Esophagus squamous epithelium (tissue), 5 donors: ENCODE data around the gene DDX51. TPM values are rescaled to one million over a fixed set of nuclear protein-coding genes. Genes with fewer than 3 reads are reported as not detected.
"Not testable (repeated sequence)": the region's sequence is repeated elsewhere in the genome, so short reads cannot be mapped to it uniquely, and the experiment has no call there.

Experiments used
- DNase-seq: peaks from one replicate; lab custom pipeline; 2025; lab: John Stamatoyannopoulos, UW
- H3K27ac ChIP-seq, 4 donors: fragments of 200-600 bp; sonication (generic); one replicate each; pipeline ENCODE4 v1.5.1; 2016 to 2019; ENCODE audit warnings: mild to moderate bottlenecking in 1 of 4
- H3K27me3 ChIP-seq, 4 donors: fragments of 200-600 bp; sonication (generic); 1 replicate in 3 of 4; 2 replicates in 1 of 4; pipeline versions ENCODE4 v1.5.1 to v1.6.0; 2017 to 2021; ENCODE audit warnings: antibody characterized with exemption in 1 of 4
- H3K36me3 ChIP-seq, 3 donors: fragments of 200-600 bp; sonication (generic); one replicate each; pipeline ENCODE4 v1.5.1; 2016 to 2019
- H3K4me1 ChIP-seq, 3 donors: fragments of 200-600 bp; sonication (generic); one replicate each; pipeline ENCODE4 v1.5.1; 2017 to 2019
- H3K4me3 ChIP-seq, 4 donors: fragments of 200-600 bp; sonication (generic); 1 replicate in 3 of 4; 2 replicates in 1 of 4; pipeline ENCODE4 v1.5.1; 2016 to 2019; ENCODE audit warnings: mild to moderate bottlenecking in 2 of 4, moderate library complexity in 1 of 4
- H3K9me3 ChIP-seq, 3 donors: fragments of 200-600 bp; sonication (generic); one replicate each; pipeline ENCODE4 v1.5.1; 2016 to 2019
- POLR2A ChIP-seq, 4 donors: fragments of 450-650 bp; IDR thresholded peaks; one replicate each; pipeline ENCODE4 v1.6.1; 2017; ENCODE audit warnings: antibody characterized with exemption in 4 of 4, mild to moderate bottlenecking in 4 of 4, moderate library complexity in 3 of 4
- WGBS, 2 donors: methylation state at CpG; one replicate each; pipeline ENCODE4 v1.1.5; 2018; 5-methylcytosine and 5-hydroxymethylcytosine counted together
- intact Hi-C: fragments of 100-400 bp; cut with DNase I; formaldehyde crosslinking; loops from one replicate; pipeline ENCODE4 v1.15.0; 2022
- total RNA-seq, 4 donors: library from RNA; depleted of rRNA; stranded (reverse); fragments of >200 nt; gene quantifications; one replicate each; pipeline ENCODE4 v1.1.0, GENCODE V29; 2016
- TF ChIP-seq, protein P1 (sequence below), 6 experiments: fragments of 450-650 bp in 4 of 6; fragments of 200-600 bp in 2 of 6; sonication (generic) in 2 of 6; IDR thresholded peaks; one replicate each; pipeline ENCODE4 v1.5.1; 2016 to 2019; ENCODE audit warnings: antibody characterized with exemption in 6 of 6, mild to moderate bottlenecking in 4 of 6, moderate library complexity in 4 of 6
- donor health status: DM: yes; HTN: yes; CAD: no.

The DDX51 gene
- total RNA-seq, 4 donors from 2014 or later, result 8.9 to 15.3 (median 11.0) TPM

- H3K4me1 ChIP-seq, result peaks cover under 1 to 8% (median 5%) of the 10 kb centered on the region in 3 donors
- H3K9me3 ChIP-seq, result no peaks in the 10 kb centered on the region
- H3K27me3 ChIP-seq, result no peaks in the 10 kb centered on the region
- peaks cover 30 to 52% (median 34%) of the 10 kb centered on the region in 3 donors for H3K36me3 ChIP-seq
- 69 to 71% methylated on average over 10 to 13 of the region's 13 CpGs for WGBS, 2 donors
- TF ChIP-seq, protein P1, sequence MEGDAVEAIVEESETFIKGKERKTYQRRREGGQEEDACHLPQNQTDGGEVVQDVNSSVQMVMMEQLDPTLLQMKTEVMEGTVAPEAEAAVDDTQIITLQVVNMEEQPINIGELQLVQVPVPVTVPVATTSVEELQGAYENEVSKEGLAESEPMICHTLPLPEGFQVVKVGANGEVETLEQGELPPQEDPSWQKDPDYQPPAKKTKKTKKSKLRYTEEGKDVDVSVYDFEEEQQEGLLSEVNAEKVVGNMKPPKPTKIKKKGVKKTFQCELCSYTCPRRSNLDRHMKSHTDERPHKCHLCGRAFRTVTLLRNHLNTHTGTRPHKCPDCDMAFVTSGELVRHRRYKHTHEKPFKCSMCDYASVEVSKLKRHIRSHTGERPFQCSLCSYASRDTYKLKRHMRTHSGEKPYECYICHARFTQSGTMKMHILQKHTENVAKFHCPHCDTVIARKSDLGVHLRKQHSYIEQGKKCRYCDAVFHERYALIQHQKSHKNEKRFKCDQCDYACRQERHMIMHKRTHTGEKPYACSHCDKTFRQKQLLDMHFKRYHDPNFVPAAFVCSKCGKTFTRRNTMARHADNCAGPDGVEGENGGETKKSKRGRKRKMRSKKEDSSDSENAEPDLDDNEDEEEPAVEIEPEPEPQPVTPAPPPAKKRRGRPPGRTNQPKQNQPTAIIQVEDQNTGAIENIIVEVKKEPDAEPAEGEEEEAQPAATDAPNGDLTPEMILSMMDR (IDR thresholded peaks at IDR 0.05), result no peak
- no peak for TF ChIP-seq POLR2A (IDR thresholded peaks at IDR 0.05)
- no peak for DNase-seq
- no peak overlapping the region for H3K27ac ChIP-seq
- intact Hi-C loops, result no loop called here
- H3K4me3 ChIP-seq, result no peak overlapping the region
Measured at GRCh38 chr12:132137483-132138125, 6.5 kb downstream of the DDX51 start.

- 80 to 94% methylated on average over 2 to 6 of the region's 21 CpGs for WGBS, 2 donors
- peaks cover 20 to 39% (median 22%) of the 10 kb centered on the region in 3 donors for H3K36me3 ChIP-seq
- H3K4me3 ChIP-seq, H3K27ac ChIP-seq, H3K9me3 ChIP-seq, H3K4me1 ChIP-seq, H3K27me3 ChIP-seq, DNase-seq, intact Hi-C loops: not testable (repeated sequence)
Measured at GRCh38 chr12:132136226-132136625, 7.9 kb downstream of the DDX51 start.

DNA sequence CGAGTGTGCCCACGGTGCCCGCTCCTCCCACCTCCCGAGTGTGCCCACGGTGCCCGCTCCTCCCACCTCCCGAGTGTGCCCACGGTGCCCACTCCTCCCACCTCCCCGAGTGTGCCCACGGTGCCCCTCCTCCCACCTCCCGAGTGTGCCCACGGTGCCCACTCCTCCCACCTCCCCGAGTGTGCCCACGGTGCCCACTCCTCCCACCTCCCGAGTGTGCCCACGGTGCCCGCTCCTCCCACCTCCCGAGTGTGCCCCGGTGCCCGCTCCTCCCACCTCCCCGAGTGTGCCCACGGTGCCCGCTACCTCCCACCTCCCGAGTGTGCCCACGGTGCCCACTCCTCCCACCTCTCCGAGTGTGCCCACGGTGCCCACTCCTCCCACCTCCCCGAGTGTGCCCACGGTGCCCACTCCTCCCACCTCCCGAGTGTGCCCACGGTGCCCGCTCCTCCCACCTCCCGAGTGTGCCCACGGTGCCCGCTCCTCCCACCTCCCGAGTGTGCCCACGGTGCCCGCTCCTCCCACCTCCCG, 9.4 kb downstream of the DDX51 start:
- H3K4me1 ChIP-seq, H3K4me3 ChIP-seq, H3K9me3 ChIP-seq, H3K27ac ChIP-seq, H3K27me3 ChIP-seq, intact Hi-C loops, DNase-seq: not testable (repeated sequence)
- 100% methylated on average over 2 of the region's 39 CpGs; no CpG with 5 or more reads in 1 of the 2 donors for WGBS, 2 donors
- H3K36me3 ChIP-seq, result peaks cover 5 to 26% (median 7%) of the 10 kb centered on the region in 3 donors

- no peak for DNase-seq
- Histone ChIP-seq H3K36me3 (peaks cover 0 to 26% (median under 1%) of the 10 kb centered on the region in 3 donors), H3K9me3 (no peaks in the 10 kb centered on the region), H3K4me3 (no peak overlapping the region), H3K4me1 (no peaks in the 10 kb centered on the region), H3K27ac (no peak overlapping the region), H3K27me3 (no peaks in the 10 kb centered on the region)
- intact Hi-C loops, result no loop called here
- TF ChIP-seq, protein P1 (IDR thresholded peaks at IDR 0.05), result no peak
- TF ChIP-seq POLR2A (IDR thresholded peaks at IDR 0.05), result no peak
- 63 to 68% methylated on average over 18 to 20 of the region's 27 CpGs for WGBS, 2 donors
Measured at GRCh38 chr12:132133952-132134652, 10.0 kb downstream of the DDX51 start.

DNA sequence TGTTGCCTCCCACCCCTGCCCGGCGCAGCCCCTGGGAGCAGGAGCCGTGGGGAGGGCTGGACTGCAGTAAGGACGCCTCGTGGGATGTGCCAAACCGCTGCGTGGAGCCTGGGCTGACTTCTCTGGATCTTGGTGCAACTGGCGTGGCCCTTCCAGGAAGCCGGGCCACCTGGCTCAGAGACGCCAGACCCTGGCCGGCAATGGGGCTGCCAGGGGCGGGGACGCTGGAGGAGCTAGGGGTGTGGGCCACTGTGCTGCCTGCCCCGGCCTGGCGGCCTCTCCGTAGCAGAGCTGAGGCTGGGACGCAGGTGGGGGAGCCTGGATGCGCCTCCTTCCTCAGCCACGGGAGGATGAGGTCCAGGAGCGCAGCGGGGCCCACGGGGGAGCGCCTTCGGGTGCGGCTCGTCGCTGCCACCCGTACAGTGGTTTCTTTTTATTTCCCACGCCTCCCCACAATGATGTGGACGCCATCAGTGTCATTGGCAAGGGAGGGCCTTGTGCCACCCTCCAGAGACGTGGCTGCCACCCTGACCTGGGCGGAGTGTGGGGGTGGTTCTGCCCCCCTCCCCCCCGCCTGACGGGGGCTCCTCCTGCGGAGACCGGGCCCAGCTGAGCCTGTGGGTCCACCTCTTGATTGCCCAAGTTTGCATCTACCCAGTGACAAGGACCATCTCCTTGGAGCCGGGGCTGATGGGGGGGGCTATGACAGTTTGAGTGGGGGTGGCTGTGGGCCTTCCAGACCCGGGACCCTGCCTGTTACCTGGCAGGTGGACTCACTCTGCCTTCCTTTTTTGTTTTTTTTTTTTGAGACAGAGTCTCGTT, 11.3 kb downstream of the DDX51 start:
- Histone ChIP-seq H3K9me3 (no peaks in the 10 kb centered on the region), H3K27ac (no peak overlapping the region), H3K4me1 (no peaks in the 10 kb centered on the region), H3K4me3 (no peak overlapping the region), H3K36me3 (peaks cover 0 to 26% (median 0%) of the 10 kb centered on the region in 3 donors), H3K27me3 (no peaks in the 10 kb centered on the region)
- 65 to 79% methylated on average over 4 to 16 of the region's 39 CpGs for WGBS, 2 donors
- no peak for DNase-seq
- intact Hi-C loops, result no loop called here
- TF ChIP-seq, protein P1 (IDR thresholded peaks at IDR 0.05), result no peak
- no peak for TF ChIP-seq POLR2A (IDR thresholded peaks at IDR 0.05)
